Trophoblast cell (in vitro differentiated cells and primary cell): Measurements from ENCODE around the gene FDXACB1.

ENCODE experiments used
- DNase-seq, 2 donors: peaks; one replicate each; pipeline ENCODE4 v3.0.0-alpha.2; 2016
- H2AFZ ChIP-seq: 2 replicates; pipeline ENCODE4 v1.6.1; 2013; ENCODE audit warnings: low read length, moderate library complexity, mild to moderate bottlenecking; ENCODE audit not compliant: insufficient read depth, poor library complexity
- H2AK5ac ChIP-seq: 2 replicates; pipeline ENCODE4 v1.6.1; 2013; ENCODE audit warnings: mild to moderate bottlenecking, low read length
- H2BK120ac ChIP-seq: 2 replicates; pipeline ENCODE4 v1.6.1; 2013; ENCODE audit warnings: low read length, mild to moderate bottlenecking, moderate library complexity; ENCODE audit not compliant: insufficient read depth, poor library complexity
- H2BK12ac ChIP-seq: 2 replicates; pipeline ENCODE4 v1.6.1; 2013; ENCODE audit warnings: mild to moderate bottlenecking, low read length, moderate library complexity
- H2BK5ac ChIP-seq: 2 replicates; pipeline ENCODE4 v1.6.1; 2013; ENCODE audit warnings: low read length, low read depth, moderate library complexity, mild to moderate bottlenecking; ENCODE audit not compliant: poor library complexity
- H3K14ac ChIP-seq: 2 replicates; pipeline ENCODE4 v1.6.1; 2013; ENCODE audit warnings: mild to moderate bottlenecking, low read length
- H3K18ac ChIP-seq: 2 replicates; pipeline ENCODE4 v1.6.1; 2013; ENCODE audit warnings: mild to moderate bottlenecking, low read length
- H3K23ac ChIP-seq: 2 replicates; pipeline ENCODE4 v1.6.1; 2013; ENCODE audit warnings: low read length
- H3K27ac ChIP-seq: 2 replicates; pipeline ENCODE4 v1.5.1; 2013; ENCODE audit warnings: low read depth, mild to moderate bottlenecking, inconsistent platforms, low read length, moderate library complexity
- H3K27me3 ChIP-seq: 2 replicates; pipeline ENCODE4 v1.6.1; 2013; ENCODE audit warnings: inconsistent platforms, mild to moderate bottlenecking, low read length, moderate library complexity; ENCODE audit not compliant: insufficient read depth
- H3K36me3 ChIP-seq, 2 experiments: 1 replicate in 1 of 2; 2 replicates in 1 of 2; pipeline ENCODE4 v1.6.1; 2013; ENCODE audit warnings: low read length in 2 of 2, mild to moderate bottlenecking in 2 of 2, moderate library complexity in 1 of 2; ENCODE audit not compliant: insufficient read depth in 2 of 2, control insufficient read depth in 1 of 2
- H3K4ac ChIP-seq: 2 replicates; pipeline ENCODE4 v1.6.1; 2013; ENCODE audit warnings: low read depth, mild to moderate bottlenecking, low read length, moderate library complexity
- H3K4me1 ChIP-seq, 2 experiments: 1 replicate in 1 of 2; 2 replicates in 1 of 2; pipeline ENCODE4 v1.6.1; 2013; ENCODE audit warnings: low read length in 2 of 2, mild to moderate bottlenecking in 2 of 2, moderate library complexity in 1 of 2; ENCODE audit not compliant: insufficient read depth in 2 of 2, control insufficient read depth in 1 of 2
- H3K4me2 ChIP-seq: 2 replicates; pipeline ENCODE4 v1.6.1; 2013; ENCODE audit warnings: inconsistent platforms, mild to moderate bottlenecking, low read length, moderate library complexity
- H3K4me3 ChIP-seq: 2 replicates; pipeline ENCODE4 v1.5.1; 2013; ENCODE audit warnings: mild to moderate bottlenecking, low read depth, low read length, inconsistent platforms
- H3K79me1 ChIP-seq: one replicate; pipeline ENCODE4 v1.6.1; 2013; ENCODE audit warnings: low read length
- H3K79me2 ChIP-seq: 2 replicates; pipeline ENCODE4 v1.6.1; 2013; ENCODE audit warnings: low read length, mild to moderate bottlenecking; ENCODE audit not compliant: control insufficient read depth, insufficient read depth, poor library complexity
- H3K9ac ChIP-seq: 2 replicates; pipeline ENCODE4 v1.6.1; 2013; ENCODE audit warnings: mild to moderate bottlenecking, low read length
- H3K9me3 ChIP-seq: 2 replicates; pipeline ENCODE4 v1.6.1; 2013; ENCODE audit warnings: low read depth, mild to moderate bottlenecking, control low read depth, inconsistent platforms, low read length; ENCODE audit not compliant: insufficient read depth
- H4K12ac ChIP-seq: 2 replicates; pipeline ENCODE4 v1.6.1; 2013; ENCODE audit warnings: low read depth, mild to moderate bottlenecking, low read length, moderate library complexity
- H4K8ac ChIP-seq: 2 replicates; pipeline ENCODE4 v1.6.1; 2013; ENCODE audit warnings: low read depth, mild to moderate bottlenecking, low read length, moderate library complexity
- H4K91ac ChIP-seq: one replicate; pipeline ENCODE4 v1.6.1; 2013; ENCODE audit warnings: low read depth, mild to moderate bottlenecking, low read length, moderate library complexity
- WGBS: extraction: QIAGEN DNeasy Blood & Tissue Kit; methylation state at CpG from one replicate; pipeline ENCODE4 v1.1.7; 2013; ENCODE audit warnings: missing lambda C conversion rate; ENCODE audit not compliant: insufficient read length, insufficient coverage; ENCODE audit errors: extremely low coverage; 5-methylcytosine and 5-hydroxymethylcytosine counted together

Gene FDXACB1

GRCh38 chr11:111871693-111872161 is 7.2 kb downstream of the FDXACB1 start:
- peaks cover 8% of the 10 kb centered on the region for H3K79me1 ChIP-seq
- H2BK12ac ChIP-seq = no peak overlapping the region
- H3K4me3 ChIP-seq = peak overlapping the region; percentile 96
- no peak overlapping the region for H2BK5ac ChIP-seq
- H3K4ac ChIP-seq = no peak overlapping the region
- H4K12ac ChIP-seq = no peak overlapping the region
- no peak overlapping the region for H3K18ac ChIP-seq
- peak overlapping the region; percentile 65 for H3K4me2 ChIP-seq
- no peak overlapping the region for H3K14ac ChIP-seq
- H4K91ac ChIP-seq = no peak overlapping the region
- H3K27ac ChIP-seq = no peak overlapping the region
- H4K8ac ChIP-seq = peak overlapping the region; percentile 99
- no peaks in the 10 kb centered on the region for H3K9me3 ChIP-seq
- no peaks in the 10 kb centered on the region for H3K4me1 ChIP-seq
- H3K79me2 ChIP-seq = peaks cover 4% of the 10 kb centered on the region
- peak overlapping the region; percentile 55 for H2AFZ ChIP-seq
- WGBS = no CpG with 5 or more reads among the region's 5 CpGs
- H3K9ac ChIP-seq = peak overlapping the region; percentile 70
- H3K27me3 ChIP-seq = no peaks in the 10 kb centered on the region
- no peak overlapping the region for H2BK120ac ChIP-seq
- H3K36me3 ChIP-seq = peaks cover 2 to 3% of the 10 kb centered on the region in 2 experiments
- H2AK5ac ChIP-seq = no peak overlapping the region
- H3K23ac ChIP-seq = no peak overlapping the region
- no peak for DNase-seq

- no peak within 1 kb of the TSS for H2AK5ac ChIP-seq
- peak within 1 kb of the TSS; percentile 70 for H3K9ac ChIP-seq
- H3K79me2 ChIP-seq = peaks cover 4% of the 10 kb centered on the region
- H2BK12ac ChIP-seq = peak within 1 kb of the TSS; percentile 83
- no peaks in the 10 kb centered on the region for H3K9me3 ChIP-seq
- H3K4ac ChIP-seq = peak within 1 kb of the TSS; percentile 87
- H4K8ac ChIP-seq = peak within 1 kb of the TSS; percentile 99
- peak within 1 kb of the TSS; percentile 99 for H4K91ac ChIP-seq
- H3K36me3 ChIP-seq = peaks cover 3 to 5% of the 10 kb centered on the region in 2 experiments
- peak within 1 kb of the TSS; percentile 99 for H3K14ac ChIP-seq
- peak within 1 kb of the TSS; percentile 65 for H3K4me2 ChIP-seq
- H3K4me1 ChIP-seq = no peaks in the 10 kb centered on the region
- DNase-seq = peak; percentile 50 to 87
- WGBS = no CpG with 5 or more reads among the region's 51 CpGs
- peak within 1 kb of the TSS; percentile 86 for H2BK5ac ChIP-seq
- H3K27ac ChIP-seq = peak within 1 kb of the TSS; percentile 84
- H3K23ac ChIP-seq = no peak within 1 kb of the TSS
- peak within 1 kb of the TSS; percentile 96 for H3K4me3 ChIP-seq
- H2BK120ac ChIP-seq = peak within 1 kb of the TSS; percentile 91
- peak within 1 kb of the TSS; percentile 95 for H4K12ac ChIP-seq
- peak within 1 kb of the TSS; percentile 55 for H2AFZ ChIP-seq
- H3K79me1 ChIP-seq = peaks cover 8% of the 10 kb centered on the region
- H3K18ac ChIP-seq = peak within 1 kb of the TSS; percentile 98
- no peaks in the 10 kb centered on the region for H3K27me3 ChIP-seq
These were observed 7.9 kb downstream of the FDXACB1 start, which contains the start of gene ALG9 for GRCh38 chr11:111870886-111871692. Gene ALG9, minus strand, starts transcription at chr11:111871581. Its CDS starts 99 bp downstream, at chr11:111871482.

- Histone ChIP-seq H2AFZ (peak overlapping the region; percentile 55), H3K27me3 (no peaks in the 10 kb centered on the region), H3K36me3 (peaks cover 5 to 6% of the 10 kb centered on the region in 2 experiments), H3K79me2 (peaks cover 4% of the 10 kb centered on the region), H2AK5ac (no peak overlapping the region), H3K14ac (peak overlapping the region; percentile 99), H3K27ac (peak overlapping the region; percentile 84), H3K4me3 (peak overlapping the region; percentile 96), H4K91ac (no peak overlapping the region), H3K9me3 (no peaks in the 10 kb centered on the region), H2BK12ac (no peak overlapping the region), H3K18ac (no peak overlapping the region), H3K4me2 (peak overlapping the region; percentile 65), H4K8ac (no peak overlapping the region), H2BK5ac (no peak overlapping the region), H3K4me1 (no peaks in the 10 kb centered on the region), H3K9ac (peak overlapping the region; percentile 70), H4K12ac (no peak overlapping the region), H3K4ac (no peak overlapping the region), H2BK120ac (no peak overlapping the region), H3K79me1 (peaks cover 8% of the 10 kb centered on the region), H3K23ac (no peak overlapping the region)
- DNase-seq = no peak
These were observed 8.5 kb downstream of the FDXACB1 start for GRCh38 chr11:111870522-111870885.

GRCh38 chr11:111870113-111870512 is 8.9 kb downstream of the FDXACB1 start:
- Histone ChIP-seq H3K23ac (no peak overlapping the region), H3K79me2 (peaks cover 4% of the 10 kb centered on the region), H3K27me3 (no peaks in the 10 kb centered on the region), H3K4ac (no peak overlapping the region), H4K8ac (no peak overlapping the region), H2BK120ac (no peak overlapping the region), H4K12ac (no peak overlapping the region), H3K9ac (no peak overlapping the region), H3K9me3 (no peaks in the 10 kb centered on the region), H2BK5ac (no peak overlapping the region), H3K14ac (no peak overlapping the region), H3K4me2 (no peak overlapping the region), H3K18ac (no peak overlapping the region), H3K4me1 (no peaks in the 10 kb centered on the region), H3K4me3 (no peak overlapping the region), H2AFZ (no peak overlapping the region), H2AK5ac (no peak overlapping the region), H3K36me3 (peaks cover 5 to 6% of the 10 kb centered on the region in 2 experiments), H3K27ac (no peak overlapping the region), H3K79me1 (peaks cover 8% of the 10 kb centered on the region), H4K91ac (no peak overlapping the region), H2BK12ac (no peak overlapping the region)
- WGBS = no CpG with 5 or more reads among the region's 1 CpG
- no peak for DNase-seq
